NCI-H82 (cell line): ENCODE data around the gene MTMR4.
"Not testable (repeated sequence)": the region's sequence is repeated elsewhere in the genome, so short reads cannot be mapped to it uniquely, and the experiment has no call there.

Experiments used
- DNase-seq: peaks from one replicate; lab custom pipeline; 2025; lab: John Stamatoyannopoulos, UW

The MTMR4 gene

GRCh38 chr17:58513965-58514769, at the start of gene MTMR4:
MTMR4 (minus strand) TSS chr17:58514638; CDS start chr17:58514407, 231 bp downstream.
- DNase-seq: peak; percentile 97

GRCh38 chr17:58560511-58560910, 46.1 kb upstream of the MTMR4 start:
- no peak for DNase-seq

- DNase-seq: no peak
Measured at GRCh38 chr17:58557981-58558380, 43.5 kb upstream of the MTMR4 start.

- DNase-seq: no peak
Measured at GRCh38 chr17:58556833-58557250, 42.4 kb upstream of the MTMR4 start.

GRCh38 chr17:58555109-58555508, 40.7 kb upstream of the MTMR4 start:
- not testable (repeated sequence) for DNase-seq

- DNase-seq: peak; percentile 54
Measured at GRCh38 chr17:58541249-58541648, 26.8 kb upstream of the MTMR4 start.

- DNase-seq: peak; percentile 95
Measured at GRCh38 chr17:58539698-58540097, 25.3 kb upstream of the MTMR4 start.

- DNase-seq: peak; percentile 34
Measured at GRCh38 chr17:58538811-58539409, 24.5 kb upstream of the MTMR4 start.

GRCh38 chr17:58537266-58537665, 22.8 kb upstream of the MTMR4 start:
- no peak for DNase-seq

GRCh38 chr17:58536542-58536941, 22.1 kb upstream of the MTMR4 start:
- no peak for DNase-seq

GRCh38 chr17:58535431-58535830, 21.0 kb upstream of the MTMR4 start:
- DNase-seq: no peak

GRCh38 chr17:58534901-58535421, 20.5 kb upstream of the MTMR4 start:
- peak; percentile 24 for DNase-seq

- no peak for DNase-seq
Measured at GRCh38 chr17:58534331-58534730, 19.9 kb upstream of the MTMR4 start.

- DNase-seq: no peak
Measured at GRCh38 chr17:58533616-58534188, 19.3 kb upstream of the MTMR4 start.

GRCh38 chr17:58532555-58532951, 18.1 kb upstream of the MTMR4 start:
- peak; percentile 99 for DNase-seq

- peak; percentile 79 for DNase-seq
Measured at GRCh38 chr17:58531661-58532554, 17.5 kb upstream of the MTMR4 start.

GRCh38 chr17:58531122-58531521, 16.7 kb upstream of the MTMR4 start:
- DNase-seq: peak; percentile 87

- DNase-seq: no peak
Measured at GRCh38 chr17:58530655-58531054, 16.2 kb upstream of the MTMR4 start.

- DNase-seq: no peak
Measured at GRCh38 chr17:58529275-58529674, 14.8 kb upstream of the MTMR4 start.

GRCh38 chr17:58528443-58528842, 14.0 kb upstream of the MTMR4 start:
- DNase-seq: no peak

GRCh38 chr17:58527949-58528348, 13.5 kb upstream of the MTMR4 start:
- DNase-seq: no peak

GRCh38 chr17:58527306-58527705, 12.9 kb upstream of the MTMR4 start:
- DNase-seq: peak; percentile 28
